ENCODE measurements around the gene ZDHHC20. TPM values are rescaled to one million over a fixed set of nuclear protein-coding genes. Genes with fewer than 3 reads are reported as not detected.

The ZDHHC20 gene, protein sequence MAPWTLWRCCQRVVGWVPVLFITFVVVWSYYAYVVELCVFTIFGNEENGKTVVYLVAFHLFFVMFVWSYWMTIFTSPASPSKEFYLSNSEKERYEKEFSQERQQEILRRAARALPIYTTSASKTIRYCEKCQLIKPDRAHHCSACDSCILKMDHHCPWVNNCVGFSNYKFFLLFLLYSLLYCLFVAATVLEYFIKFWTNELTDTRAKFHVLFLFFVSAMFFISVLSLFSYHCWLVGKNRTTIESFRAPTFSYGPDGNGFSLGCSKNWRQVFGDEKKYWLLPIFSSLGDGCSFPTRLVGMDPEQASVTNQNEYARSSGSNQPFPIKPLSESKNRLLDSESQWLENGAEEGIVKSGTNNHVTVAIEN
- total RNA-seq (2021) = 64.7 to 69.7 TPM (median 65.1 TPM) in 3 replicates
- percentile 89 among the genes with signal in this experiment for Bru-seq, nascent RNA
- long read RNA-seq, experiment 1, full-length matches to known transcripts = 32 of 179 reads
- long read RNA-seq, experiment 1, partial matches to known transcripts = 16 of 179 reads
- long read RNA-seq, experiment 1, other reads (novel, unspliced or antisense) = 131 of 179 reads
- long read RNA-seq, experiment 2, full-length matches to known transcripts = 3 of 70 reads
- long read RNA-seq, experiment 2, partial matches to known transcripts = 1 of 70 reads
- long read RNA-seq, experiment 2, other reads (novel, unspliced or antisense) = 66 of 70 reads
- long read RNA-seq, experiment 3, partial matches to known transcripts = 2 of 3 reads
- long read RNA-seq, experiment 3, other reads (novel, unspliced or antisense) = 1 of 3 reads

DNA sequence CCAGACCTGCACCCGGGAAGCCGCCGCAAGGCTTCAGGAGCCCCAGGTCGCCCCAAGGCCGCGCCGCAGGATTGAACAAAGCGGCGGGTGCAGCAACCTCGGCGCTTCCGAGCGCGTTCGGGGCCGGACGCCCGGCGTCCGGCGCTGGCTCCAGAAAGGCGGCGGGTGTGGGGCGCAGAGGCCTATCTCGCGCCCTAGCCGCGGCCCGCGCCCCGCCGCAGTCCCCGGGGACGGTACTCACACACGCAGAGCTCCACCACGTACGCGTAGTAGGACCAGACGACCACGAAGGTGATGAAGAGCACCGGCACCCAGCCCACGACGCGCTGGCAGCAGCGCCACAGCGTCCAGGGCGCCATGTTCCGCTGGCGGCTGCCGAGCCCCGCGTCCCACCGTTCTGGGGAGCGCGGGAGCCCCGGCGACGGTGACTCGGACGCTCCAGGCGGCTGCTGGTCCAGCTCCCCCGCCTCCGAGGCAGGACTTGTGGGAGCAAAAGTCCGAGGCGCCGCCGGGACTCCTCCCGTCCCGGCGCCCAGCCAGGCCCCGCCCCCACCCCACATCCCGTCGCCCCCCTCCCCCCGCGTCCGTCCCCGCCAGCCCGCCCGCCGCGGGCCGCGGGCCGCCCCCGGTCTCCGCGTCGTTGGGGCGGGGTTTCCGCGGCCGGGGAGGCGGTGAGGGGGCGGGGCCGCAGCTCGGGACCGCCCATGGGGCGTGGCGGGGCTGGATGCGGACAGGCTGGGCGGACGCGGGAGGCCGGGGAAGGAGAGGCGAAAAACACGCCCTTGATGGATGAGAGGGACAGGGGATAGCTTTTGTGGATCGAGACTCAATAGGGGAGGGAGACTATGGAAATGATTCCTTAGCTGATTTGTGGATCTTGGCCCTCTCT lies at the start of gene ZDHHC20:
TSS of gene ZDHHC20 (minus strand) at position 491 of the 889 bp plus-strand sequence. CDS start at position 359, 132 bp downstream.
- CTCF ChIA-PET = interaction anchor here (0.6 to 2.8 kb wide), 4 partner anchors 16 to 162 kb away, joined by 3 to 15 read pairs (median 8); no protein-coding TSS in a partner anchor
- H3K4me1 Mint-ChIP-seq = peaks cover 29% of the 10 kb centered on the region
- peak within 1 kb of the TSS; percentile 91 for H3K4me3 Mint-ChIP-seq
- H3K36me3 Mint-ChIP-seq = peaks cover 10% of the 10 kb centered on the region
- POLR2A ChIA-PET = interaction anchor here (0.8 to 1.3 kb wide), 5 partner anchors 11 to 284 kb away, joined by 3 to 5 read pairs (median 3); partner anchors contain the start of genes MRPL57 and SKA3
- peaks cover 10% of the 10 kb centered on the region for H3K9me3 Mint-ChIP-seq
- peak; percentile 90 for DNase-seq (ENCODE audit: low spot score)
- peak; percentile 87 for ATAC-seq
- H3K27ac Mint-ChIP-seq = peak within 1 kb of the TSS; percentile 89
- no peaks in the 10 kb centered on the region for H3K27me3 Mint-ChIP-seq (ENCODE audit: low read depth)
- TF ChIP-seq, protein P1, sequence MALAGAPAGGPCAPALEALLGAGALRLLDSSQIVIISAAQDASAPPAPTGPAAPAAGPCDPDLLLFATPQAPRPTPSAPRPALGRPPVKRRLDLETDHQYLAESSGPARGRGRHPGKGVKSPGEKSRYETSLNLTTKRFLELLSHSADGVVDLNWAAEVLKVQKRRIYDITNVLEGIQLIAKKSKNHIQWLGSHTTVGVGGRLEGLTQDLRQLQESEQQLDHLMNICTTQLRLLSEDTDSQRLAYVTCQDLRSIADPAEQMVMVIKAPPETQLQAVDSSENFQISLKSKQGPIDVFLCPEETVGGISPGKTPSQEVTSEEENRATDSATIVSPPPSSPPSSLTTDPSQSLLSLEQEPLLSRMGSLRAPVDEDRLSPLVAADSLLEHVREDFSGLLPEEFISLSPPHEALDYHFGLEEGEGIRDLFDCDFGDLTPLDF (CRISPR knock-in tag; IDR thresholded peaks at IDR 0.05) = no peak
- TF ChIP-seq ESRRA (CRISPR knock-in tag; IDR thresholded peaks at IDR 0.05; ENCODE audit: borderline replicate concordance) (peak; percentile 61; the same call in 1 of the 2 replicates), HMGA2 (CRISPR knock-in tag; IDR thresholded peaks at IDR 0.05) (no peak), MYBL2 (CRISPR knock-in tag; IDR thresholded peaks at IDR 0.05) (no peak), PRRX2 (CRISPR knock-in tag; IDR thresholded peaks at IDR 0.05) (no peak), NFYB (CRISPR knock-in tag; conservative IDR thresholded peaks at IDR 0.05; ENCODE audit: low read depth) (no peak), ZNF263 (CRISPR knock-in tag; IDR thresholded peaks at IDR 0.05; ENCODE audit: low read depth) (no peak), GRHL2 (CRISPR knock-in tag; IDR thresholded peaks at IDR 0.05; ENCODE audit: insufficient replicate concordance, severe bottlenecking) (no peak), ZBTB21 (CRISPR knock-in tag; IDR thresholded peaks at IDR 0.05; ENCODE audit: borderline replicate concordance) (no peak), ZNF138 (CRISPR knock-in tag; conservative IDR thresholded peaks at IDR 0.05) (no peak), ETV6 (CRISPR knock-in tag; IDR thresholded peaks at IDR 0.05) (no peak)
- TF ChIP-seq, protein P2, sequence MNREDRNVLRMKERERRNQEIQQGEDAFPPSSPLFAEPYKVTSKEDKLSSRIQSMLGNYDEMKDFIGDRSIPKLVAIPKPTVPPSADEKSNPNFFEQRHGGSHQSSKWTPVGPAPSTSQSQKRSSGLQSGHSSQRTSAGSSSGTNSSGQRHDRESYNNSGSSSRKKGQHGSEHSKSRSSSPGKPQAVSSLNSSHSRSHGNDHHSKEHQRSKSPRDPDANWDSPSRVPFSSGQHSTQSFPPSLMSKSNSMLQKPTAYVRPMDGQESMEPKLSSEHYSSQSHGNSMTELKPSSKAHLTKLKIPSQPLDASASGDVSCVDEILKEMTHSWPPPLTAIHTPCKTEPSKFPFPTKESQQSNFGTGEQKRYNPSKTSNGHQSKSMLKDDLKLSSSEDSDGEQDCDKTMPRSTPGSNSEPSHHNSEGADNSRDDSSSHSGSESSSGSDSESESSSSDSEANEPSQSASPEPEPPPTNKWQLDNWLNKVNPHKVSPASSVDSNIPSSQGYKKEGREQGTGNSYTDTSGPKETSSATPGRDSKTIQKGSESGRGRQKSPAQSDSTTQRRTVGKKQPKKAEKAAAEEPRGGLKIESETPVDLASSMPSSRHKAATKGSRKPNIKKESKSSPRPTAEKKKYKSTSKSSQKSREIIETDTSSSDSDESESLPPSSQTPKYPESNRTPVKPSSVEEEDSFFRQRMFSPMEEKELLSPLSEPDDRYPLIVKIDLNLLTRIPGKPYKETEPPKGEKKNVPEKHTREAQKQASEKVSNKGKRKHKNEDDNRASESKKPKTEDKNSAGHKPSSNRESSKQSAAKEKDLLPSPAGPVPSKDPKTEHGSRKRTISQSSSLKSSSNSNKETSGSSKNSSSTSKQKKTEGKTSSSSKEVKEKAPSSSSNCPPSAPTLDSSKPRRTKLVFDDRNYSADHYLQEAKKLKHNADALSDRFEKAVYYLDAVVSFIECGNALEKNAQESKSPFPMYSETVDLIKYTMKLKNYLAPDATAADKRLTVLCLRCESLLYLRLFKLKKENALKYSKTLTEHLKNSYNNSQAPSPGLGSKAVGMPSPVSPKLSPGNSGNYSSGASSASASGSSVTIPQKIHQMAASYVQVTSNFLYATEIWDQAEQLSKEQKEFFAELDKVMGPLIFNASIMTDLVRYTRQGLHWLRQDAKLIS (CRISPR knock-in tag; IDR thresholded peaks at IDR 0.05; ENCODE audit: borderline replicate concordance) = no peak
- TF ChIP-seq, protein P3, sequence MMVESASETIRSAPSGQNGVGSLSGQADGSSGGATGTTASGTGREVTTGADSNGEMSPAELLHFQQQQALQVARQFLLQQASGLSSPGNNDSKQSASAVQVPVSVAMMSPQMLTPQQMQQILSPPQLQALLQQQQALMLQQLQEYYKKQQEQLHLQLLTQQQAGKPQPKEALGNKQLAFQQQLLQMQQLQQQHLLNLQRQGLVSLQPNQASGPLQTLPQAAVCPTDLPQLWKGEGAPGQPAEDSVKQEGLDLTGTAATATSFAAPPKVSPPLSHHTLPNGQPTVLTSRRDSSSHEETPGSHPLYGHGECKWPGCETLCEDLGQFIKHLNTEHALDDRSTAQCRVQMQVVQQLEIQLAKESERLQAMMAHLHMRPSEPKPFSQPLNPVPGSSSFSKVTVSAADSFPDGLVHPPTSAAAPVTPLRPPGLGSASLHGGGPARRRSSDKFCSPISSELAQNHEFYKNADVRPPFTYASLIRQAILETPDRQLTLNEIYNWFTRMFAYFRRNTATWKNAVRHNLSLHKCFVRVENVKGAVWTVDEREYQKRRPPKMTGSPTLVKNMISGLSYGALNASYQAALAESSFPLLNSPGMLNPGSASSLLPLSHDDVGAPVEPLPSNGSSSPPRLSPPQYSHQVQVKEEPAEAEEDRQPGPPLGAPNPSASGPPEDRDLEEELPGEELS (CRISPR knock-in tag; IDR thresholded peaks at IDR 0.05) = no peak
- TF ChIP-seq, protein P4, sequence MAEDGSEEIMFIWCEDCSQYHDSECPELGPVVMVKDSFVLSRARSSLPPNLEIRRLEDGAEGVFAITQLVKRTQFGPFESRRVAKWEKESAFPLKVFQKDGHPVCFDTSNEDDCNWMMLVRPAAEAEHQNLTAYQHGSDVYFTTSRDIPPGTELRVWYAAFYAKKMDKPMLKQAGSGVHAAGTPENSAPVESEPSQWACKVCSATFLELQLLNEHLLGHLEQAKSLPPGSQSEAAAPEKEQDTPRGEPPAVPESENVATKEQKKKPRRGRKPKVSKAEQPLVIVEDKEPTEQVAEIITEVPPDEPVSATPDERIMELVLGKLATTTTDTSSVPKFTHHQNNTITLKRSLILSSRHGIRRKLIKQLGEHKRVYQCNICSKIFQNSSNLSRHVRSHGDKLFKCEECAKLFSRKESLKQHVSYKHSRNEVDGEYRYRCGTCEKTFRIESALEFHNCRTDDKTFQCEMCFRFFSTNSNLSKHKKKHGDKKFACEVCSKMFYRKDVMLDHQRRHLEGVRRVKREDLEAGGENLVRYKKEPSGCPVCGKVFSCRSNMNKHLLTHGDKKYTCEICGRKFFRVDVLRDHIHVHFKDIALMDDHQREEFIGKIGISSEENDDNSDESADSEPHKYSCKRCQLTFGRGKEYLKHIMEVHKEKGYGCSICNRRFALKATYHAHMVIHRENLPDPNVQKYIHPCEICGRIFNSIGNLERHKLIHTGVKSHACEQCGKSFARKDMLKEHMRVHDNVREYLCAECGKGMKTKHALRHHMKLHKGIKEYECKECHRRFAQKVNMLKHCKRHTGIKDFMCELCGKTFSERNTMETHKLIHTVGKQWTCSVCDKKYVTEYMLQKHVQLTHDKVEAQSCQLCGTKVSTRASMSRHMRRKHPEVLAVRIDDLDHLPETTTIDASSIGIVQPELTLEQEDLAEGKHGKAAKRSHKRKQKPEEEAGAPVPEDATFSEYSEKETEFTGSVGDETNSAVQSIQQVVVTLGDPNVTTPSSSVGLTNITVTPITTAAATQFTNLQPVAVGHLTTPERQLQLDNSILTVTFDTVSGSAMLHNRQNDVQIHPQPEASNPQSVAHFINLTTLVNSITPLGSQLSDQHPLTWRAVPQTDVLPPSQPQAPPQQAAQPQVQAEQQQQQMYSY (CRISPR knock-in tag; IDR thresholded peaks at IDR 0.05) = no peak
- TF ChIP-seq, protein P5, sequence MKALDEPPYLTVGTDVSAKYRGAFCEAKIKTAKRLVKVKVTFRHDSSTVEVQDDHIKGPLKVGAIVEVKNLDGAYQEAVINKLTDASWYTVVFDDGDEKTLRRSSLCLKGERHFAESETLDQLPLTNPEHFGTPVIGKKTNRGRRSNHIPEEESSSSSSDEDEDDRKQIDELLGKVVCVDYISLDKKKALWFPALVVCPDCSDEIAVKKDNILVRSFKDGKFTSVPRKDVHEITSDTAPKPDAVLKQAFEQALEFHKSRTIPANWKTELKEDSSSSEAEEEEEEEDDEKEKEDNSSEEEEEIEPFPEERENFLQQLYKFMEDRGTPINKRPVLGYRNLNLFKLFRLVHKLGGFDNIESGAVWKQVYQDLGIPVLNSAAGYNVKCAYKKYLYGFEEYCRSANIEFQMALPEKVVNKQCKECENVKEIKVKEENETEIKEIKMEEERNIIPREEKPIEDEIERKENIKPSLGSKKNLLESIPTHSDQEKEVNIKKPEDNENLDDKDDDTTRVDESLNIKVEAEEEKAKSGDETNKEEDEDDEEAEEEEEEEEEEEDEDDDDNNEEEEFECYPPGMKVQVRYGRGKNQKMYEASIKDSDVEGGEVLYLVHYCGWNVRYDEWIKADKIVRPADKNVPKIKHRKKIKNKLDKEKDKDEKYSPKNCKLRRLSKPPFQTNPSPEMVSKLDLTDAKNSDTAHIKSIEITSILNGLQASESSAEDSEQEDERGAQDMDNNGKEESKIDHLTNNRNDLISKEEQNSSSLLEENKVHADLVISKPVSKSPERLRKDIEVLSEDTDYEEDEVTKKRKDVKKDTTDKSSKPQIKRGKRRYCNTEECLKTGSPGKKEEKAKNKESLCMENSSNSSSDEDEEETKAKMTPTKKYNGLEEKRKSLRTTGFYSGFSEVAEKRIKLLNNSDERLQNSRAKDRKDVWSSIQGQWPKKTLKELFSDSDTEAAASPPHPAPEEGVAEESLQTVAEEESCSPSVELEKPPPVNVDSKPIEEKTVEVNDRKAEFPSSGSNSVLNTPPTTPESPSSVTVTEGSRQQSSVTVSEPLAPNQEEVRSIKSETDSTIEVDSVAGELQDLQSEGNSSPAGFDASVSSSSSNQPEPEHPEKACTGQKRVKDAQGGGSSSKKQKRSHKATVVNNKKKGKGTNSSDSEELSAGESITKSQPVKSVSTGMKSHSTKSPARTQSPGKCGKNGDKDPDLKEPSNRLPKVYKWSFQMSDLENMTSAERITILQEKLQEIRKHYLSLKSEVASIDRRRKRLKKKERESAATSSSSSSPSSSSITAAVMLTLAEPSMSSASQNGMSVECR (CRISPR knock-in tag; IDR thresholded peaks at IDR 0.05; ENCODE audit: borderline replicate concordance) = peak; percentile 47; the same call in 1 of the 2 replicates
- TF ChIP-seq, protein P6, sequence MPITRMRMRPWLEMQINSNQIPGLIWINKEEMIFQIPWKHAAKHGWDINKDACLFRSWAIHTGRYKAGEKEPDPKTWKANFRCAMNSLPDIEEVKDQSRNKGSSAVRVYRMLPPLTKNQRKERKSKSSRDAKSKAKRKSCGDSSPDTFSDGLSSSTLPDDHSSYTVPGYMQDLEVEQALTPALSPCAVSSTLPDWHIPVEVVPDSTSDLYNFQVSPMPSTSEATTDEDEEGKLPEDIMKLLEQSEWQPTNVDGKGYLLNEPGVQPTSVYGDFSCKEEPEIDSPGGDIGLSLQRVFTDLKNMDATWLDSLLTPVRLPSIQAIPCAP (CRISPR knock-in tag; IDR thresholded peaks at IDR 0.05) = no peak

Measured in WTC11 (cell line).